ENCODE results near the gene TFDP2. TPM values are rescaled to one million over a fixed set of nuclear protein-coding genes. Genes with fewer than 3 reads are reported as not detected.

TFDP2 gene
- total and polyA plus RNA-seq, 9 of the 15 experiments (the other 6 are each of a cell fraction or from before 2014, with no cell fraction given), result 95.6 to 179 (median 126) TPM

DNA sequence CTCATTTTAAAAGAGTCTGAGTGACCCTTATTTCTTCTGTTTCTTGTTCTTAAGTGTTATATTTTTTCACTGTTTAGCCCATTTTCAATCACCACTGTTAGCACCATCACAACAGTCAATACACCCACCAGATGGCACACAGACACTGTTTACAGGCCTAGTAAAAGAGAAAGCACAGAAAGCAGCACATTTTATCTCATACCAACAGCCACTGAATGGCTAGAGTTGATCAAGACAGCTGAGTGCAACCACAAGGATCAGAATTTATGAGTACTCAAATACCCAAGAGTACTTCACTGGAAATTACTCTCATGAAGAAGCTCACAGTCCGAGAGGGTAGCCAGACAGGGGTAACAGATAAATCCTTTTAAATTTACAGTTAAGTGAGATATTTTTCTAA is 127.0 kb downstream of the TFDP2 start (continued):
- TF ChIP-seq FOXK1 (CRISPR knock-in tag; IDR thresholded peaks at IDR 0.05; ENCODE audit: borderline replicate concordance) (no peak), ETV5 (CRISPR knock-in tag; IDR thresholded peaks at IDR 0.05; ENCODE audit: low read depth) (no peak), NFYB (IDR thresholded peaks at IDR 0.05; ENCODE audit: extremely low read depth, insufficient read length) (no peak), ZC3H4 (CRISPR knock-in tag; IDR thresholded peaks at IDR 0.05; ENCODE audit: borderline replicate concordance) (no peak), CBFA2T3 (IDR thresholded peaks at IDR 0.05) (peak; percentile 96), STAG1 (CRISPR knock-in tag; IDR thresholded peaks at IDR 0.05; ENCODE audit: borderline replicate concordance) (no peak), ATF7 (IDR thresholded peaks at IDR 0.05) (peak; percentile 36; the same call in 1 of the 2 replicates), CHAMP1 (IDR thresholded peaks at IDR 0.05) (peak; percentile 93), CCNT2 (IDR thresholded peaks at IDR 0.05; ENCODE audit: borderline replicate concordance, extremely low read depth, insufficient read length, low read depth, low read length) (no peak), GATA2 (CRISPR knock-in tag; IDR thresholded peaks at IDR 0.05) (peak; percentile 82), PCBP2 (IDR thresholded peaks at IDR 0.05; ENCODE audit: low read depth, low read length, poor library complexity, severe bottlenecking) (no peak), SREBF2 (CRISPR knock-in tag; IDR thresholded peaks at IDR 0.05) (no peak), ZNF75A (CRISPR knock-in tag; IDR thresholded peaks at IDR 0.05) (no peak), NR2C1 (IDR thresholded peaks at IDR 0.05) (no peak), NR2C1 (tag; IDR thresholded peaks at IDR 0.05) (peak; percentile 36; the same call in 1 of the 2 replicates), HNRNPL (IDR thresholded peaks at IDR 0.05; ENCODE audit: low read depth, low read length) (no peak), NELFE (IDR thresholded peaks at IDR 0.05; ENCODE audit: insufficient read depth, insufficient read length) (no peak), TCF3 (CRISPR knock-in tag; IDR thresholded peaks at IDR 0.05) (peak; percentile 97), HNRNPUL1 (IDR thresholded peaks at IDR 0.05; ENCODE audit: low read length) (no peak), CBX5 (IDR thresholded peaks at IDR 0.05; ENCODE audit: borderline replicate concordance, low read depth) (no peak)
- TF ChIP-seq, protein P1, sequence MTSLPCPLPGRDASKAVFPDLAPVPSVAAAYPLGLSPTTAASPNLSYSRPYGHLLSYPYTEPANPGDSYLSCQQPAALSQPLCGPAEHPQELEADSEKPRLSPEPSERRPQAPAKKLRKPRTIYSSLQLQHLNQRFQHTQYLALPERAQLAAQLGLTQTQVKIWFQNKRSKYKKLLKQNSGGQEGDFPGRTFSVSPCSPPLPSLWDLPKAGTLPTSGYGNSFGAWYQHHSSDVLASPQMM (CRISPR knock-in tag; IDR thresholded peaks at IDR 0.05), result no peak
- TF ChIP-seq, protein P2, sequence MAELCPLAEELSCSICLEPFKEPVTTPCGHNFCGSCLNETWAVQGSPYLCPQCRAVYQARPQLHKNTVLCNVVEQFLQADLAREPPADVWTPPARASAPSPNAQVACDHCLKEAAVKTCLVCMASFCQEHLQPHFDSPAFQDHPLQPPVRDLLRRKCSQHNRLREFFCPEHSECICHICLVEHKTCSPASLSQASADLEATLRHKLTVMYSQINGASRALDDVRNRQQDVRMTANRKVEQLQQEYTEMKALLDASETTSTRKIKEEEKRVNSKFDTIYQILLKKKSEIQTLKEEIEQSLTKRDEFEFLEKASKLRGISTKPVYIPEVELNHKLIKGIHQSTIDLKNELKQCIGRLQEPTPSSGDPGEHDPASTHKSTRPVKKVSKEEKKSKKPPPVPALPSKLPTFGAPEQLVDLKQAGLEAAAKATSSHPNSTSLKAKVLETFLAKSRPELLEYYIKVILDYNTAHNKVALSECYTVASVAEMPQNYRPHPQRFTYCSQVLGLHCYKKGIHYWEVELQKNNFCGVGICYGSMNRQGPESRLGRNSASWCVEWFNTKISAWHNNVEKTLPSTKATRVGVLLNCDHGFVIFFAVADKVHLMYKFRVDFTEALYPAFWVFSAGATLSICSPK (IDR thresholded peaks at IDR 0.05; ENCODE audit: borderline replicate concordance), result no peak
- TF ChIP-seq, protein P3, sequence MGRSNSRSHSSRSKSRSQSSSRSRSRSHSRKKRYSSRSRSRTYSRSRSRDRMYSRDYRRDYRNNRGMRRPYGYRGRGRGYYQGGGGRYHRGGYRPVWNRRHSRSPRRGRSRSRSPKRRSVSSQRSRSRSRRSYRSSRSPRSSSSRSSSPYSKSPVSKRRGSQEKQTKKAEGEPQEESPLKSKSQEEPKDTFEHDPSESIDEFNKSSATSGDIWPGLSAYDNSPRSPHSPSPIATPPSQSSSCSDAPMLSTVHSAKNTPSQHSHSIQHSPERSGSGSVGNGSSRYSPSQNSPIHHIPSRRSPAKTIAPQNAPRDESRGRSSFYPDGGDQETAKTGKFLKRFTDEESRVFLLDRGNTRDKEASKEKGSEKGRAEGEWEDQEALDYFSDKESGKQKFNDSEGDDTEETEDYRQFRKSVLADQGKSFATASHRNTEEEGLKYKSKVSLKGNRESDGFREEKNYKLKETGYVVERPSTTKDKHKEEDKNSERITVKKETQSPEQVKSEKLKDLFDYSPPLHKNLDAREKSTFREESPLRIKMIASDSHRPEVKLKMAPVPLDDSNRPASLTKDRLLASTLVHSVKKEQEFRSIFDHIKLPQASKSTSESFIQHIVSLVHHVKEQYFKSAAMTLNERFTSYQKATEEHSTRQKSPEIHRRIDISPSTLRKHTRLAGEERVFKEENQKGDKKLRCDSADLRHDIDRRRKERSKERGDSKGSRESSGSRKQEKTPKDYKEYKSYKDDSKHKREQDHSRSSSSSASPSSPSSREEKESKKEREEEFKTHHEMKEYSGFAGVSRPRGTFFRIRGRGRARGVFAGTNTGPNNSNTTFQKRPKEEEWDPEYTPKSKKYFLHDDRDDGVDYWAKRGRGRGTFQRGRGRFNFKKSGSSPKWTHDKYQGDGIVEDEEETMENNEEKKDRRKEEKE (IDR thresholded peaks at IDR 0.05; ENCODE audit: borderline replicate concordance in 1 of 2, control insufficient read depth in 1 of 2, low read depth in 2 of 2, low read length in 1 of 2), result no peak

All from K562 (cell line).